GM19452 (cell line): ENCODE measurements around the gene GRK3.
"Not testable (repeated sequence)": the region's sequence is repeated elsewhere in the genome, so short reads cannot be mapped to it uniquely, and the experiment has no call there.

ENCODE experiments used
- ATAC-seq: cut with Tn5 transposase; IDR thresholded peaks from one replicate; pipeline ENCODE4 v1.9.1; 2021; ENCODE audit not compliant: unreplicated experiment

The GRK3 gene

DNA sequence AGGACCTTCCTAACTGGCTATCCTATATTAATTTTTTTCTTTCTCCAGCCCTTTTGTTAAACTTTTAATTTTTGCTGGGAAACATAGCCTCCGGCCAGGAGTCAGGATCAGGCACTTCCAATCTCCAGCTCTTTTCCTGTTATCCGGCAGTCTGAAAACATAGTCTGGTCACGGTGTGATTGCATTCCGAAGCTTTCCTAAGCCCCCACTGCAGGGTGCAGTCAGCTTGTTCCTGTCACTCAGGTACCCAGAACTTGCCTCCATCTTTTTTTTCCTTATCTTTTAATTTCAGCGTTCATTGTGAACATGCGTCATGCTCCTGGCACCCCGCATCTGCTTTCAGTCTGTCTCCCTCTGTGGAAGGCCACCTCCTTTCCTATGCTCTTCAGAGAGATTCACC lies 59.4 kb downstream of the GRK3 start:
- ATAC-seq, result no peak

DNA sequence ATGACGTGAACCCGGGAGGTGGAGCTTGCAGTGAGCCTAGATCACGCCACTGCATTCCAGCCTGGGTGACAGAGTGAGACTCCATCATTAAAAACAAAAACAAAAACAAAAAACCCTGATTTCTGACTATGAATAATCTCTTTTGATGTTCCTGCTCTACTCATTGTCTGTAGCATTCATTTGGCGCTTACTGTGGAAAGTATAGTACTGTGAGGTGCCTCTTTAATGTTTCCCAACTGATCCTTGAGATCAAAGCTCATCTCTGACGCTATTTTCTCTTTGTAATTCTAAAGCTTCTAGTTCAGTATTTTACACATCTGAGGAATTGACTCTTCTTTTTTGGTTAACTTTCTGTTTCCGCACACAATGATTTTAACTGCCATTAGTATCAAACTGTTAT lies 60.0 kb downstream of the GRK3 start:
- ATAC-seq, result no peak

DNA sequence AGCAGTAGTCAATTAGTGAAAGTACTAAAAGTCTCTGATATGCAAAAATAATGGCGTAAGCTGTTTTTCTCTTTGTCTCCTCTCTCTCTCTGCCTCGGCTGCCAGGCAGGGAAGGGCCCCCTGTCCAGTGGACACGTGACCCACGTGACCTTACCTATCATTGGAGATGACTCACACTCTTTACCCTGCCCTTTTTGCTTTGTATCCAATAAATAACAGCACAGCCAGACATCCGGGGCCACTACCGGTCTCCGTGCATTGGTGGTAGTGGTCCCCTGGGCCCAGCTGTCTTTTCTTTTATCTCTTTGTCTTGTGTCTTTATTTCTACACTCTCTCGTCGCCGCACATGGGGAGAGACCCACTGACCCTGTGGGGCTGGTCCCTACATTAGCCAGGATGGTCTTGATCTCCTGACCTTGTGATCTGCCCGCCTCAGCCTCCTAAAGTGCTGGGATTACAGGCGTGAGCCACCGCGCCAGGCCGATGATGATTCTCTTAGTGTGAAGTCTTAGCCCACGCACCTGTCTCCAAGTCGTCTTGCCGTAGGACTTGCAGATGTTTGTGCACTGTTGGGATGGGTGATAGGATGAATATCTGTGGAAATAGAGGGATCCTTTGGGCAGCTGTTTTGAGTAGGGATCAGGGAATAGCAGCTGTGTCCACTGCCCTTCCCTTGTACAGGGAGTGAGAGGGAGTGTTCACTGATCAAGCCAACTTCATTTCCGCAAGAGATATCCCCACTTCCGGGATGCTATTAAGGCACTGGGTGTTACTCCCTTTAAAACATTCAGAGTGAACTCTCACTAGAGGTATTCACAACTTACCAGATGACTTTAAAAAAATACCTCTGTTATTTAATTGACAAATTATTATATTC lies 61.5 kb downstream of the GRK3 start:
- ATAC-seq, result not testable (repeated sequence)

DNA sequence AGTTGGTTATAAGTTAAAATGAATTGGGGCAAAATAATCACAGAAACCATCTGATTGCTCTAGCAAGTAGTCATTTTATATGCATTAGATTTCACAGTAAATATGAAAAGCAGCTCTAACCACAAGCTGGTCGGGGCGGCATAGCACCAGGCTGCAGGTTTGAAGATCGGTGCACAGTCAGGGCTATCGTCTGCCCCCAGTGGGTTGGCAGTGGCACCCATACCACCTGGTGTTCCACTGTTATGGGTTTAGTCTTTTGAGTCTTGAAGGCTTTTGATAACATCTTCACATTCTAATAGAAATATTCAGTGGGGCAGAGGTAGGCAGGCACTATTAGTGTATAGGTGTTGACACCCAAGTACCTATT lies 62.1 kb downstream of the GRK3 start:
- no peak for ATAC-seq

DNA sequence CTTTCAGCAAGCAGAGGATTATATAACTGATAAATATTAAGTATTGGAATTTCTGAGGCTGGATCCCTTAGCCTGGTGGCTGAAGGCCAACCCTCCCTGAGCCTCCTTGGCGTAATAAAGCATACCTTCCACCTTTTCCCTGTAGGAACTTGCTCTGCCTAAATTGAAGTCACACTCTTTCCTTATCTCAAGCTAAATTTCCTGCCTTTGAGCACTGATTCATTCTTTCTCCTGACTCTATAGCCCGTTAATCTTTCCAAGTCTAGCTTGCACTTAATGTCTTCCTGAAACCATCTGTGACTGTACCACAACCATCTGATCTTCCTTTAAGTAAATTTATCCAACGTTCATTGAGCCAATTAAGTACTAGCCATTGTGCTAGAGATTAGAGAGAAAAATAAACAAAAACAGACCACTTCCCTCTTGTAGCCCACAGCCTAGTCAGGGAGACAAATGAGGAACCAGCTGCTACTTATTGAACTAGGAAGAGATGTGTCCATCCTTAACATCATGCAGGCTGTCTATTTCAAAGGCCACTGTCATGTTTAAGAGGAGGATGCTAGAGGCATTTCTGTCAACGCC lies 62.9 kb downstream of the GRK3 start:
- no peak for ATAC-seq

DNA sequence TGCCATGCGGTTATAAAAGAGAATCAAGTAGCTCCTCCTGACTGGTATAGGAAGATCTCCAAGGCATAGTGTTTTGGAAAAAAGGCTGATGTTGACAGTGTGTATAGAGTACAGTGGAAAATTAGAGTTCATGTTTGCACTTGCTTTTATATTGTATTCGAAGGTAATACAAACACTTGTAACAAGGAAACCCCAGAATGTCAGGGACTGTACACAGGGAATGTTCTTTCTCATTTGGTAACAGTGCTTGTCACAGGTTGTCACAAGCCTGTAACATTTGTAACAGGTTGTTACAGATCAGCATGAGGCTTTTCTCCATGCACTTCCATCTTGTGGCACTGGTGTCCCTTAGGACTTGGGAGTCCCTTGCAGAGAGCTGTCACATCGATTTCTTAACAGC lies 64.0 kb downstream of the GRK3 start:
- no peak for ATAC-seq

DNA sequence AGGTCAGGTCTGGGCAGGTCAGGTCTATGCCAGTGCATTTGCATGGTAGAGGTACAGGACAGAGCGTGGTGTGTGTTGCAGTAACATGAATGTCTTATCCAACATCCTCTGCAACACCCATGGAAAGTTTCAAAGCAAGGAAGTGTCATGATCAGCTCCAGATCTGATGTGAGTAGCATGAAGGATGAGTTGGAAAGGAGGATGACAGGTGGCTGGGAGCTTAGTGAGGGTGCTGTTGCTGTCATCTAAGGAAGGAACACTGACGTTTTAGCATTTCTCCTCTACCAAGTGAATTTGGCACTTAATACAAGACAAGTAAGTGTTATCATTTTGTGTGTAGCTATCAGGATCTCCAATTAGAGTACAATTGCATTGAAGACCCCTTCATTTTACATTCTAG lies 65.1 kb downstream of the GRK3 start:
- no peak for ATAC-seq

DNA sequence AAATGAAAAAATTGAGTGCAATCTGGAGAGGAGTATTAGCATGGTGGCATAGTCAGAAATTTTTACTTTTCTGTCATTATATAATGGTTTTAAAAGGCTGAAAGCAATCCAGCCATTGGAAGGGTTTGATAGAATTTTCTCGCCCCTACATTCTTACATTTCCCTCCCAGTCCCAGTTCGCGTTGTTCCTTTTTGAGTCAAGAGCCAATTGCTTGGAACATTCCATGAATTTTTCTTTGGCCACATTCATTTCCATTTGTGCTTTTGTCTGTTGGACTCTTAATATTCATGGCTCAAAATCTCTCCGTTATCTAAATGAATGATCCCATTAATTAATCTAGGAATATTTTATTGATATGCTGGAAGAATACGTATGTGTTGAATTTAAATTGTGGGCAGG lies 66.0 kb downstream of the GRK3 start:
- no peak for ATAC-seq

DNA sequence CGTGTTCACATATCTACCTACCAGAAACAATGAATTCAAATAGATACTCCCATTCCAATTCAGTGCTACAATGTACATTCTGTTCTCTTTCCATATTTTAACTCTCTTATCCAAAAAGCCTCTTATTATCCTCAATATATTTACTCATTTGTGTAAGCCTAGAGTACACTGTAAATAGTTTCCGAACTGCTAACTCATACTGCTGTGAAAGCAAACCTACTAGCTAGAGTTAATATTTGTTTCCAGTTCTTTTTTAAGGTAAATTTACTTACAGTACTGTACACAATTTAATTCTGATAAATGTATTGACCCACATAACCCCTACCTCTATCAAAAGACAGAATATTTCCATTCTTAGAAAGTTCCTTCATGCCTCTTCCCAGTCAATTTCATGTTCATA lies 71.8 kb downstream of the GRK3 start:
- ATAC-seq, result no peak

DNA sequence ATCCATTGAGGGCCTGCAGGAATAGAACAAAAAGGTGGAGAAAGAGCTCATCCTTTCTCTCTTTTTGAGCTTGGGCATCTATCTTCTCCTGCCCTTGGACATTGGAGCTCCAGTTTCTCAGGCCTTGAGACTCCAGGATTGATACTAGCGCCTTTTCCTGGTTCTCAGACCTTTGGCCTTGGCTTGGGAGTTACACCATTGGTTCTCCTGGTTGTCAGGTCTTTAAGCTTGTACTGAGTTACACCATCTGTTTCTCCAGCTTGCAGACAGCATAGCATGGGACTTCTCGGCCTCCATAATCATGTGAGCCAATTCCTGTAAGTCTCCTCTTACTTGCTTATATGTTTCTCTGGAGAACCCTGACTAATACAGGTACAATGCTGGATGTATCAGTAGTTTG lies 72.6 kb downstream of the GRK3 start:
- no peak for ATAC-seq

DNA sequence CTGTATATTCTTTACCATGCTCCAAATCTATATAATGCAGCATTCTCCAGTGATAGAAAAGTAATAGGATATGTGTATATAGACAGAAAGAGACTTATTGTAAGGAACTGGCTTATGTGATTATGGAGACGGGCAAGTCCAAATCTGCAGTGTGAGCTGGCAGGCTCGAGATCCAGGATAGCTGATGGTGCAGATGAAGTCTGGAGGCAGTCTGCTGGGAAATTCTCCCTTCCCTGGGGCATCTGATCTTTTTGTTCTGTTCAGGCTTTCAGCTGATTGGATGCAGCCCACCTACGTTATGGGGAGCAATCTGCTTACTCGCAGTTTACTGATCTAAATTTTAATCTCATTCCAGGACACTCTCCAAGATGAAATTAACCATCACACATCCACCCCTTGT lies 73.2 kb downstream of the GRK3 start:
- ATAC-seq, result no peak

DNA sequence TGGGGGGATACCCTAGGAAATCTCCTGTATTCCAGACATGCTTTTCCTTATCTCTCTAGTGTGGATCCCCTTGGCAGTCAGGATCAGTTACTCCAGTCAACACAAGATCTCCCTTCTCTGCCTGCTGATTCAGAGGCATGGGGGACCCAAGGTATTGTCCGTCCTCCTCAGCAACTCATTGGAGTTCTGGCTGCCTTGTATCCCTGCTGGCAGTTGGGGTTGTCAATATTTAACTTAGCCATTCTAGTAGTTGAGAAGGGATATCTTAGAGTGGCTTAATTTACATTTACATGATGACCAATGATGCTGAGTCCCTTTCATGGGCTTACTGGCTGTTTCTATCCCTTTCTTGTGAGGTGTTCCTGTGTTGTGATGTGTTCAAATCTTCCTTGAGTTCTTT lies 74.2 kb downstream of the GRK3 start:
- ATAC-seq, result no peak

DNA sequence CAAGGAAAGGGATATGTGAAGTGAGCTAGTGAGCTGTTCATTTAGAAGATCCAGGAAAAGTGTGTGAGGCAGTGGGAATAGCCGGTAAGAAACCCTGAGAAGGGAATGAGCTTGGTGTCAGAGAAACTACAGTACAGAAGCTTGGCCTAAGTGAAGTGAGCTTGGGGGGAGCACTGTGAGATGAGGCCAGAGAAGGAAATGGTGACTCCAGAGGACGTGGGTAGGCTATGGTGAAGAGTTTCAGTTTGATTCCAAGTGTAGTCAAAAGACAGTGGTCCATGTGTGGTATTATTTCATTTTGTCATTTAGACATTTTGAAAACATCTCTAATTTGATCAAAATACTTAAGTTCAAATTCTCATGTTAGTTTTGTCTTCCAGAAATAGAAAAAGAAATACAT lies 77.2 kb downstream of the GRK3 start:
- no peak for ATAC-seq

DNA sequence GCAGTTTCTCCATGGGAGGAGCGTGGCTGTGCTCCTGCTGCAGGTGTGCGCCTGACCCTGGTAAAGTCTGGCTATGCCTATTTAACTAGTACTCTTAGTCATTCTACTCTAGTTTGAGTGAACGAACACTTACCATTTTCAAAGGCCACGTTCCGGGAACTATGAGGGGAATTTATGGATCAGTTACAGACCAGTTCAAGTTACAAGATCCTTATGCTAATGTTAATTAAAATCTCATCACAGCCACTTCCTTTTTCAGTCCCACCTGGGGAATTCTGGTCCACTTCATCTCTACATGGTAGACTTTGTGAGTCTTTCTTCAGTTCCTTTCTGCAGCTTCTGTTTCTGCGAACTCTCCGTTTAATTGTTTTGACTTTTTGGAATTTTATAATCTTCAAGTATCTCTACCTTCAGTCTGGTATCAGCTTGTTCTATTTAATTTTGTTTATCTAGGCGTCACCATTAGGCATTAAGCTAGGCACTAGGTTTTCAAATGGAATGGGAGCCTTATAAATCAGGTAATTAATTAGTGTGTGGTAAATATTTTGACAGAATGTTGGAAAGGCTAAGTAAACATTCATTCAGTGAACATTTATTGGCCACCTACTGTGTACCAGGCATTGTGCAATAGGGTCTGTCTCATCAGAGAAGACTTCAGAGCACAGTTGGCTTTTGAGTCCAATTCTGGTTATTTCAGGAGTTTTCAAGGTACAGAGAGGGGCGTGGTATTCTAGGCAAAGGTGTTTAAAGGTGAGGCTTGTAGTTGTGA lies 78.9 kb downstream of the GRK3 start:
- no peak for ATAC-seq

DNA sequence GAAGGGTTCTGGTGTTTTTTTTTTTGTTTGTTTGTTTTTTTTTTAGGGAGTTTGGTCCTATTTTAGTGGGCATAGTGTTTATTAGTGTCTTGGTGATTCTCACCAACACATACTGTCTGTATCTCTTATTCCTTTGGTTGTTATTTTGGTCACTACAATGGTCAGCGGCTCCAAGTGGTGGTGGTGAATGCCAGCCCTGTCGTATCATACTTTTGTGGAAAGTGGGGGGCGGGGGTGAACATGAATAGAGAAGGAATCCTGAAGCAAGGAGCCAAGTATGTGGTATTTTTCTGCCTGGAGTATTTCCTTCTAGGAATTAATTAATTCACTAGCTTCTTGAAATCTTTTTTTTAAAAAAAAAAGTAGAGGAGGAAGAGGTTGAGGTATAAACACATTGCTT lies 79.6 kb downstream of the GRK3 start:
- no peak for ATAC-seq

DNA sequence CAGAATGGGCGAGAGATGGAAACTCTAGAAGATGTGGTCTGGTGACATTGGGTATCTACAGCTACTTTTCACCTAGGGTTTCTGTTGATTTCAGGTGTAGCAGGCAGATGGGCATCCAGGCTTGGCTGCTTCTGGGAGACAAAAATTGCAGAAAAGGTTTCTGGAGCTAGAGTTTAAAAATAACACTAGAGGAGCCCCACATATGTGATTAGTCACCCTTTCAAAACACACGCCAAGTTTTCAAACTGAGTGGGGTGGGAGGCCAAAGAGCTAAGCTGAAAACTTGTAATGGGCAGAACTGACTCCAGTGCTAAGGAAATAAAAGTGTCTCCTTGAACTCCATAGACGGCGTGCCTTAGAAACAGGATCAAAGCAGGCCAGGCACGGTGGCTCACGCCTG lies 80.8 kb downstream of the GRK3 start:
- ATAC-seq, result no peak

DNA sequence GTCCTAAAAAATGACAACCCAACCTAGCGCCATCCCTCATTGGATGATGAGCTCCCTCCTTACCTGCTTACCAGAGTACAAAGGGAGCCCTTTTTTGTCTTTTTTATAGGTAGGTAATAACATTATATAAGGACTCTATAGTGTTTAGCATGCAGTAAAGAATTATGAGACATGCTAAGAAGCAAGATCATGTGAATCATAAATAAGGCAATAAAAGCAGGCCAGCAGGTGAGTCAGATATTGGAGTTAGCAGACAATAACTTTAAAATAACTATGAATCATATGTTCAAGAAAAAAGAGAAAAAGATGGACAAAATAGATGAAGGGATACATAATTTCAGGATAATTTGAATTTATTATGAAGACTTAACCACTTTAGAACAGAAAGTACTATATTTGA lies 81.5 kb downstream of the GRK3 start:
- ATAC-seq, result no peak

DNA sequence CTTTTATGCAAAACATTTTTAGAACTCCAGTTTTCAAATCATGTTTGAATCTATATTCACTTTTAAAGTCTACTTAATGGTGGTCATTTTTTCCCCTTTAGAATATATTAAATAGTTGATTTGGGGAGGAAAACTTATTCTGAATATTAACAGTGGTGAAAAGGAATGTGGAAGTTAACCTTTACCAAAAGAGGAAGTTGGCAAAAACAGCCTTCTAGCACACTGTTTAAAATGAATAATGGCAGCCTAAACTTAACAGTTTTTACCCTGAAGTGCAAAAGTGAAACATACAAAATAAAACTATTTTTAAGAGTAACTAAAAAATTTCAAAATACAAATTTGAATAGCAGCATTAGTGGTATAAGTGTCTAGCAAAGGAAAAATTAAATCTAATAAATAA lies 86.4 kb downstream of the GRK3 start:
- ATAC-seq, result no peak

DNA sequence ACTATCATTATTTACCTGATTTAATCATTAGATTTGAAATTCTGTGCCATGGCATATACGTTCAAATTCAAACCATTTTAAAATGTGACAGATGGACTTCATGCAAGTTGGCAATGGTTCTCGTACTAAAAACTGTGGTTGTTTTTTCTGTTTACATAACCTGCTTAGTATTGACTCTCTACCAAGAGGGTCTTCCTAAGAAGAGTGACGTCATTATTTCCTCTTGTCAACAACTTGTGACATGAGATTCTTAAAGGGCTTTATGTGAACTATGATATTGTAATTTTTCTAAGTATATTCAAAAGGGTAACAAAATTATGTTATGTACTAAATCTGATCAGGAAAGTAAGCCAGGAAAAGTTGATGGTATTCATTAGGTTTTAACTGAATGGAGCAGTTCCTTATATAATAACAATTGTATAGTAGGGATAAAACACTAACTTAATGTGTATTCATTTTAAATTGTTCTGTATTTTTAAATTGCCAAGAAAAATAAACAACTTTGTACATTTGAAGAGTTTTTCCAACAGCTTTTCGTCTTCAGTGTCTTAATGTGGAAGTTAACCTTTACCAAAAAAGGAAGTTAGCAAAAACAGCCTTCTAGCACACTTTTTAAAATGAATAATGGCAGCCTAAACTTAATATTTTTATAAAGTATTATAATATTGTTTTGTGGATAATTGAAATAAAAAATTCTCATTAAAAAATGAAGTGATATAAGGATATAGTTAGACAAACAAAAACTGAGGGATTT lies 87.0 kb downstream of the GRK3 start:
- no peak for ATAC-seq

DNA sequence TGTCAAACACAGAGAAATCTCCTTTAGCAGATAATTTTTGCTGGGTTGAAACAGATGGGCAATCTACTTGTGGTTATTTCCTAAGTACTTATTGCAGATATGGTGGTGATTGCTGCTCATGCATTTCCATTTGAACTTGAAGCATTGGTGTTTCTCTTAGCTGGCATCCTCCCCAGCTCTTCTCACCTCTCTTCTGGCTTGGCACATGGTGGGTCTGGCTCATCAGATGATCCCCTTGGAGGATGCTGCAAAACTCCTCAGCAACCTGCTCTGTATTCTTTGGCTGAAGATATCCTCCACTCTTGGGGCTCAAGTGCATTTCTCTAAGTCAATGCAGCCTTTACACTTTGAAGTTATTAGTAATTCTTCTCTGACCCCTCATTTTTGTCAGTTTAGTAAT lies 90.2 kb downstream of the GRK3 start:
- ATAC-seq, result no peak

DNA sequence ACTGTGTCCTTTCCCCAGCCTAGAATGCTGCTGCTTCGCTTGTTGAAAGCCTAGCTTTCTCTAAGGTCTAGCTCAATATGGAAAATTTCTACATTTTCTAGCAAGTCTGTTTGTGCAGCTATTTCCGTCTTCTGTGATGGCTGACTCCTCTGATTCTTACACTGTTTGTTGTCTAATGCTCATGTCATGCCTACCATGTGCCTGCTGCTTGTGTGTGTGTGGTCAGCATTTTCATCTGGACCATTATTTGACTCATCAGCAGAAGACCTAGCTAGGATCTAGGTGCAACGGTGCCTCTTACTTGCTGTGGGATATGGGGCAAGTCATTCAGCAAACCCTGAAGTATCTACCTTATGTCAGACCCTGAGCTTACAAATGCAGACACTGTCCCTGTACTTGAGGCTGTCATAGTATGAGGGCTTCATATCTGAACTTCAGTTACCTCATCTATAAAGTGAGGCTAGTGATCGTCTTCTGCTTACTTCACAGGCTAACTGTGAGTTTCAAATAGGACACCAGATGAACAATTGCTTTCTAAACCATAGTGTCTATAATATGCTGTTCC lies 91.0 kb downstream of the GRK3 start:
- no peak for ATAC-seq
